GM12872 (cell line): ENCODE data around the gene AP3B1.

Experiments used
- TF ChIP-seq, protein P1 (sequence below): IDR thresholded peaks from 3 replicates; pipeline ENCODE4 v1.5.1; 2011; ENCODE audit warnings: low read depth, mild to moderate bottlenecking, low read length, moderate library complexity; ENCODE audit not compliant: insufficient read depth

Gene AP3B1

DNA sequence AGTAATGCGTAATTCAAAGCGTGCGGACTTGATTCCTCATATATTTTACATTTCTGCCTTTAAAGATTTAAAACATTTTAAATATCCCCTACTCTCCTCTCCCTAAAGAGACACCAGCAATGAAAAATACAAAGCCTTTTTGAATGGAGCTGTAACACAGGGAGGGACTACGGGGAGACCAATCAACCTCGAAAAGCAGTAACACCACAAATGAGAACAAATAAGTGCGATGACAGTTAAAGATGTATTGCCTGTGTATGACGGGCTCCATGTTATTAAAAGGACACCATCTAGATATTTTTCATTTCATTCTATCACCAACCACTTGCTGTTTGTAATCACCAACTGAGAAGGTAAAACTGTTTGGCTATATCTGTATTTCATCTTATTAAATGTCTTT lies 288.0 kb downstream of the AP3B1 start:
- TF ChIP-seq, protein P1, sequence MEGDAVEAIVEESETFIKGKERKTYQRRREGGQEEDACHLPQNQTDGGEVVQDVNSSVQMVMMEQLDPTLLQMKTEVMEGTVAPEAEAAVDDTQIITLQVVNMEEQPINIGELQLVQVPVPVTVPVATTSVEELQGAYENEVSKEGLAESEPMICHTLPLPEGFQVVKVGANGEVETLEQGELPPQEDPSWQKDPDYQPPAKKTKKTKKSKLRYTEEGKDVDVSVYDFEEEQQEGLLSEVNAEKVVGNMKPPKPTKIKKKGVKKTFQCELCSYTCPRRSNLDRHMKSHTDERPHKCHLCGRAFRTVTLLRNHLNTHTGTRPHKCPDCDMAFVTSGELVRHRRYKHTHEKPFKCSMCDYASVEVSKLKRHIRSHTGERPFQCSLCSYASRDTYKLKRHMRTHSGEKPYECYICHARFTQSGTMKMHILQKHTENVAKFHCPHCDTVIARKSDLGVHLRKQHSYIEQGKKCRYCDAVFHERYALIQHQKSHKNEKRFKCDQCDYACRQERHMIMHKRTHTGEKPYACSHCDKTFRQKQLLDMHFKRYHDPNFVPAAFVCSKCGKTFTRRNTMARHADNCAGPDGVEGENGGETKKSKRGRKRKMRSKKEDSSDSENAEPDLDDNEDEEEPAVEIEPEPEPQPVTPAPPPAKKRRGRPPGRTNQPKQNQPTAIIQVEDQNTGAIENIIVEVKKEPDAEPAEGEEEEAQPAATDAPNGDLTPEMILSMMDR: no peak

DNA sequence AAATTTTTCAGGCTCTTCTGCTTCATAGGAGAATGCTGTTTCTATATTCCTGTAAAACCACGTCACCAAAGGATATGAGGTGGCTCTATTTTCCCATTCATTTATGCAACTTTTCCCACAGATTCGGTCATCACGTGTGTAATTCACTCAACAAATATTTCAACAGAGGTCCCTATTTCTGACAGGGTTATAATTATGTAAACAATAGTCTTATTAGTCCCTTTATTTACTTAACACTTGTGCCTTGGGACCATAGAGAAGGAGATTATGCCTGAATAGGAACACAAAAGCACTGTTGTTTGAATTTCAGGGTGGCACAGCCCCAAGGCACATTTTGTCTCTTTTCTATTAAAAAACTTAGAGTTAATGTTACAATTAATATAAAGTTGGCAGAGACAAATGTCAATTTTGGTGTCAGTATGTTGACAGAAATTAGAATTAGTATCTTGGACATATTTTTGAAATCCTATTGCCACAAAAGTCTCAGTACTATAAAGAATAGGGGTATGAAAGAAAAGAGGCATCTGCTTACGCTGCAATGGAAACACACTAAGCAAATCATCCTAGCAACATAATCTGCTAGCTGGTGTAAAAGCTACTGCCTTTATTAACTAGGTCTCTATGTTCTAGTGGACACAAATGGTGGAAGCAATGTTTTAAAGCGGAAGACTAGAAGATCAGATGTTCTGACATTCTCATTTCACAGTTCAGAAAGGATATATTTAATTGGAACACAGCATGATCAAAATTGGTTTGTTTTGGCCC lies 289.3 kb downstream of the AP3B1 start:
- TF ChIP-seq, protein P1: no peak

DNA sequence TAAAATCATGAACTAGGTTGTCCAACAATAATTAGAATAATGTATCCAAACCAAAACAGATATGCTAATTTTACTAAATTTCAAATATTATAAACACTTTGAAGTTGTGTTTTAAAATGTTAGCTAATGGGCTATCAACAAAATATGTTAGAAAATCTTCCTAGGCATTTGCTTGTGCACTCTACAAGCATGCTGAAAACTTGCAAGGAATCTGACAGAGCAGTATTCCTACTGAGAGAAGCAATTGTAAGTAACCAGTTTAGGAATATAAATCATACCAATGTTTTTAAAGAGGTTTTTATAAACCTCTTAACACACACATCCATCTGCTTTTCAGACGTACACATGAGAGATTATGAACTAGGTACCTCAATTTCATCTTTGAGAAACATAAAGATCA lies 289.9 kb downstream of the AP3B1 start:
- TF ChIP-seq, protein P1: no peak

DNA sequence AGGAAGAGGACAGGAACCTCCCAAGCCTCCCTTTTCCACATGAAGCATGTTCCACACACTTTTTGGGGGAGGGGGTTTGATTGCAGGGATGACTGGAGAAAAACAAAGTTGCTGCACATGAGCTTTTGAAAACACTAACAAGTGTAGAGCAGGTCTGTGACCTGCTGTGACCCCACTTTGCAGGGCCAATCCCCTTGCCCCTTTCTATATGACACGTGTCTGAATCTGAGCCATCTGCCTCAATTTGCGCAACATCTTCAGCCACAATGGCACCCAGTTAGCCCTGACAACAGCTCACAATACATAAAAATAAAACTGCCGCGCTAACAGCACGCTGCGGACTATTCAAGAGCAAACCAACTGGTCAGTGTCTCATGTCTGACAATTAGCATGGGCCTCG lies 290.6 kb downstream of the AP3B1 start:
- TF ChIP-seq, protein P1: no peak

DNA sequence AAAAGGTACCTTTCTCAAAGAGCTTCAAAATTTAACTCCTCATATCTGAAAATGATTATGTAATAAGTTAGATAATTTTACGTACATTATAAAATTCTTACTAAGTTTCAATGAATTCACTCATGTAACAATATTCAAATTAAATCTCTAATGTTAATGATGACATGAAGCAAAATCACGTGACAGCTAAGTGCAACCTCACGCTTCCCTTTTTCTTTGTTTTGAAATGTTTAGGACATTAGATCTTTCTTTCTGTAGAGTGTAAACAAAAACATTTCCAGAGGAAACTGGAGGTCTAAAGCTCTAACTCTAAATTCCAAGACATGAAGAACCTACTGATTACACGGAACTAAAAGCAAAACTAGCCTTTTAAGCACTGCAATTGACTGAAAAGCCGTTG lies 291.0 kb downstream of the AP3B1 start:
- TF ChIP-seq, protein P1: no peak

DNA sequence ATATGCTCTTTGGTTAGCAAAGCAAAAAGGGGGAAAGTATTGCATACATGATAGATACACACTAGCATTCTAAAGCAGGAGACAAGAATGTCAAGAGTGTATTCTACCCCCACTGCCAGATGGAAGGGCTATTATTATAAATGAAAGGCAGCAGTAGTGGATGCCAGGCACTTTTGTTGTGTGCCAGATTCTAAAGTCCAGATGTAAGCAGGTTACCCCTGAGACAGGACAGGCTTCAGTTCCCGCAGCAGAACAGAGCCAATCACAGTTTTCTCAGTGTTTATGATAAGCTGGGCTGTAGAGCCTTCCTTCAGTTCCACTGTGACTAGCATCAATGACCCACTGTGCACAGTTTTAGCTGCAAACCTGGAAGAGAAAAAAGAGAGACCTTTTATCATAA lies 291.8 kb downstream of the AP3B1 start:
- TF ChIP-seq, protein P1: no peak

DNA sequence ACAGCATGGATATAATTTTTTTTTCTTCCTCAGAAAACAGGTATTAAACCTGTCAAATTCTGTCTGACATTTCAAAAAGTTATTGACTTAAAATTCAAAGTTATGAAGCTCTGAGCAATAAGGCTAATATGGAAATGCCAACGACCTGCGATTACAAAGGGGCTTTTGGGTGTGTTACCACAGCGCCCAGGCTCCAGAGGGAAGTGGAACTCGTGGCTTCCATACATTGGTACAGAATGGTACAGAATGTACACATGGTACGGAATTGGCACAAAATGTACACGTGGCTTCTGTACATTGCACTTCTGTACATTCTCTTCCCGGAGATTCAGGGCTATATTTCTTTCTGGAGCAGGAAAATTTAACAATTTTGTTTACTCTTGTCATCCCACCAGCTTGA lies 293.3 kb downstream of the AP3B1 start:
- TF ChIP-seq, protein P1: no peak

DNA sequence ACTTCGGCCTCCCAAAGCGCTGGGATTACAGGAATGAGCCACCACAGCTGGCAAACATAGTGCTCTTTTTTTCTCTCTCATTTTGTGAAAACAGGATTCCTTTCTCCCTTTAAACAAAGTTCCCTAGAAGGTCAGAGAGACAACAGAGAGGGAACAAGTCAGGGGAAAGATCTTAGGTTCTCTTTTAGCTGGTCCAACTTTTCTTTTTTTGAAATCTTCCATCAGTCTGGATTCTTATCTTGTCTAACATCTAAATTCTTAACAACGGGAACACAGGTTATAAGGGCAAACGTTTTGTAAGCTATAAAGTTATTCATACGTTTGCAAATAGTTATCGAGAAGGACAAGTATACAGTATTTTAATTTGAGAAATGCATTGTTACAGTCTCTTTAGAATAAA lies 294.3 kb downstream of the AP3B1 start:
- TF ChIP-seq, protein P1: no peak
